ENCODE measurements around the gene PPM1L. TPM values are rescaled to one million over a fixed set of nuclear protein-coding genes. Genes with fewer than 3 reads are reported as not detected.
A peak's percentile ranks its signal among the peaks of the same experiment; 100 is the strongest.

The PPM1L gene
- total RNA-seq, 1 experiment from 2014 or later, result 4.3 TPM

GRCh38 chr3:160842021-160843005, 86.3 kb downstream of the PPM1L start:
- no peak for DNase-seq (ENCODE audit: low read depth)

- DNase-seq (ENCODE audit: low read depth), result no peak
Measured at GRCh38 chr3:160851629-160852210, 95.7 kb downstream of the PPM1L start.

- peak; percentile 48 for DNase-seq (ENCODE audit: low read depth)
Measured at GRCh38 chr3:160852856-160853255, 96.8 kb downstream of the PPM1L start.

- no peak for DNase-seq (ENCODE audit: low read depth)
Measured at GRCh38 chr3:160856450-160856849, 100.4 kb downstream of the PPM1L start.

GRCh38 chr3:160857476-160858119, 101.6 kb downstream of the PPM1L start:
- no peak for DNase-seq (ENCODE audit: low read depth)

- no peak for DNase-seq (ENCODE audit: low read depth)
Measured at GRCh38 chr3:160860346-160860745, 104.3 kb downstream of the PPM1L start.

- DNase-seq (ENCODE audit: low read depth), result no peak
Measured at GRCh38 chr3:160869825-160870224, 113.8 kb downstream of the PPM1L start.

GRCh38 chr3:160870327-160870726, 114.3 kb downstream of the PPM1L start:
- DNase-seq (ENCODE audit: low read depth), result no peak

GRCh38 chr3:160874736-160875135, 118.7 kb downstream of the PPM1L start:
- DNase-seq (ENCODE audit: low read depth), result no peak

GRCh38 chr3:160876643-160877042, 120.6 kb downstream of the PPM1L start:
- DNase-seq (ENCODE audit: low read depth), result no peak

- DNase-seq (ENCODE audit: low read depth), result no peak
Measured at GRCh38 chr3:160879859-160880258, 123.8 kb downstream of the PPM1L start.

GRCh38 chr3:160883373-160883772, 127.3 kb downstream of the PPM1L start:
- DNase-seq (ENCODE audit: low read depth), result peak; percentile 58

GRCh38 chr3:160885791-160886286, 129.8 kb downstream of the PPM1L start:
- peak; percentile 92 for DNase-seq (ENCODE audit: low read depth)

GRCh38 chr3:160886421-160886820, 130.4 kb downstream of the PPM1L start:
- no peak for DNase-seq (ENCODE audit: low read depth)

- DNase-seq (ENCODE audit: low read depth), result no peak
Measured at GRCh38 chr3:160893207-160893606, 137.2 kb downstream of the PPM1L start.

GRCh38 chr3:160904691-160905090, 148.7 kb downstream of the PPM1L start:
- DNase-seq (ENCODE audit: low read depth), result no peak

- no peak for DNase-seq (ENCODE audit: low read depth)
Measured at GRCh38 chr3:160906646-160907045, 150.6 kb downstream of the PPM1L start.

GRCh38 chr3:160909917-160910316, 153.9 kb downstream of the PPM1L start:
- DNase-seq (ENCODE audit: low read depth), result no peak

- peak; percentile 15 for DNase-seq (ENCODE audit: low read depth)
Measured at GRCh38 chr3:160911411-160911810, 155.4 kb downstream of the PPM1L start.

GRCh38 chr3:160916472-160916871, 160.4 kb downstream of the PPM1L start:
- DNase-seq (ENCODE audit: low read depth), result no peak

GRCh38 chr3:160919942-160920341, 163.9 kb downstream of the PPM1L start:
- no peak for DNase-seq (ENCODE audit: low read depth)
